Neuronal stem cell (in vitro differentiated cells): ENCODE measurements around the gene PRR23E.

Source experiments
- DNase-seq: peaks from one replicate; pipeline ENCODE4 v3.0.0-alpha.2; 2013; ENCODE audit warnings: low spot score
- H2AFZ ChIP-seq: one replicate; pipeline ENCODE4 v1.6.1; 2013; ENCODE audit warnings: mild to moderate bottlenecking, low read length, inconsistent platforms
- H2AK5ac ChIP-seq: 2 replicates; pipeline ENCODE4 v1.6.1; 2013; ENCODE audit warnings: low read depth, mild to moderate bottlenecking, inconsistent platforms, low read length, moderate library complexity, mixed read lengths
- H2BK120ac ChIP-seq: 2 replicates; pipeline ENCODE4 v1.6.1; 2013; ENCODE audit warnings: low read depth, mild to moderate bottlenecking, inconsistent platforms, low read length, moderate library complexity, mixed read lengths
- H2BK12ac ChIP-seq: one replicate; pipeline ENCODE4 v1.6.1; 2013; ENCODE audit warnings: low read length, inconsistent platforms
- H2BK15ac ChIP-seq: 2 replicates; pipeline ENCODE4 v1.6.1; 2013; ENCODE audit warnings: mild to moderate bottlenecking, low read length, inconsistent platforms, mixed read lengths
- H2BK5ac ChIP-seq: one replicate; pipeline ENCODE4 v1.6.1; 2013; ENCODE audit warnings: inconsistent platforms, mild to moderate bottlenecking, low read length, moderate library complexity
- H3K14ac ChIP-seq: one replicate; pipeline ENCODE4 v1.6.1; 2013; ENCODE audit warnings: low read length, inconsistent platforms
- H3K18ac ChIP-seq: 2 replicates; pipeline ENCODE4 v1.6.1; 2013; ENCODE audit warnings: low read length, inconsistent platforms
- H3K23ac ChIP-seq: 2 replicates; pipeline ENCODE4 v1.6.1; 2013; ENCODE audit warnings: low read depth, mild to moderate bottlenecking, mixed read lengths, low read length, inconsistent platforms; ENCODE audit not compliant: poor library complexity
- H3K27ac ChIP-seq: replicated peaks from 3 replicates; pipeline ENCODE4 v1.5.1; 2013; ENCODE audit warnings: low read length, inconsistent platforms
- H3K27me3 ChIP-seq, 3 experiments: 2 replicates each; pipeline ENCODE4 v1.6.1; 2013; ENCODE audit warnings: low read length in 3 of 3, mild to moderate bottlenecking in 2 of 3, inconsistent platforms in 1 of 3, low read depth in 1 of 3, mixed read lengths in 1 of 3, moderate library complexity in 1 of 3; ENCODE audit not compliant: control insufficient read depth in 3 of 3, insufficient read depth in 3 of 3
- H3K36me3 ChIP-seq, 2 donors: replicated peaks in 1 of 2; 2 replicates each; pipeline ENCODE4 v1.6.1; 2013; ENCODE audit warnings: low read length in 2 of 2; ENCODE audit not compliant: control insufficient read depth in 2 of 2, insufficient read depth in 2 of 2
- H3K4ac ChIP-seq: 2 replicates; pipeline ENCODE4 v1.6.1; 2013; ENCODE audit warnings: inconsistent platforms, mild to moderate bottlenecking, low read length, moderate library complexity
- H3K4me1 ChIP-seq, 2 donors: 1 replicate in 1 of 2; 2 replicates in 1 of 2; pipeline ENCODE4 v1.6.1; 2013; ENCODE audit warnings: low read length in 2 of 2, low read depth in 1 of 2; ENCODE audit not compliant: control insufficient read depth in 2 of 2, insufficient read depth in 1 of 2
- H3K4me2 ChIP-seq: one replicate; pipeline ENCODE4 v1.6.1; 2013; ENCODE audit warnings: mild to moderate bottlenecking, low read length, inconsistent platforms; ENCODE audit not compliant: insufficient read depth, poor library complexity, severe bottlenecking
- H3K4me3 ChIP-seq, 2 donors: 2 replicates each; pipeline ENCODE4 v1.5.1; 2013; ENCODE audit warnings: low read length in 2 of 2, mild to moderate bottlenecking in 2 of 2, inconsistent platforms in 1 of 2, moderate library complexity in 1 of 2
- H3K79me1 ChIP-seq: one replicate; pipeline ENCODE4 v1.6.1; 2013; ENCODE audit warnings: low read depth, mild to moderate bottlenecking, inconsistent platforms, low read length, moderate library complexity
- H3K9ac ChIP-seq: one replicate; pipeline ENCODE4 v1.6.1; 2013; ENCODE audit warnings: mild to moderate bottlenecking, low read depth, low read length, inconsistent platforms; ENCODE audit not compliant: poor library complexity
- H3K9me3 ChIP-seq, 2 donors: replicated peaks in 1 of 2; 2 replicates each; pipeline versions ENCODE3 to v1.6.1; 2013; ENCODE audit warnings: low read length in 2 of 2, mild to moderate bottlenecking in 2 of 2, inconsistent platforms in 1 of 2, low read depth in 1 of 2, mixed read lengths in 1 of 2, moderate library complexity in 1 of 2; ENCODE audit not compliant: control insufficient read depth in 2 of 2, insufficient read depth in 1 of 2
- H4K8ac ChIP-seq: one replicate; pipeline ENCODE4 v1.6.1; 2013; ENCODE audit warnings: low read depth, mild to moderate bottlenecking, inconsistent platforms, low read length, moderate library complexity
- H4K91ac ChIP-seq: one replicate; pipeline ENCODE4 v1.6.1; 2013; ENCODE audit warnings: low read length, low read depth, mild to moderate bottlenecking, inconsistent platforms; ENCODE audit not compliant: poor library complexity
- WGBS, 2 donors: extraction: QIAGEN DNeasy Blood & Tissue Kit; methylation state at CpG; one replicate each; pipeline ENCODE4 v1.1.7; 2013; ENCODE audit warnings: missing lambda C conversion rate in 2 of 2, mixed read lengths in 1 of 2; ENCODE audit not compliant: insufficient read length in 2 of 2, insufficient replicate concordance in 1 of 2; ENCODE audit errors: extremely low coverage in 2 of 2; 5-methylcytosine and 5-hydroxymethylcytosine counted together

The PRR23E gene

DNA sequence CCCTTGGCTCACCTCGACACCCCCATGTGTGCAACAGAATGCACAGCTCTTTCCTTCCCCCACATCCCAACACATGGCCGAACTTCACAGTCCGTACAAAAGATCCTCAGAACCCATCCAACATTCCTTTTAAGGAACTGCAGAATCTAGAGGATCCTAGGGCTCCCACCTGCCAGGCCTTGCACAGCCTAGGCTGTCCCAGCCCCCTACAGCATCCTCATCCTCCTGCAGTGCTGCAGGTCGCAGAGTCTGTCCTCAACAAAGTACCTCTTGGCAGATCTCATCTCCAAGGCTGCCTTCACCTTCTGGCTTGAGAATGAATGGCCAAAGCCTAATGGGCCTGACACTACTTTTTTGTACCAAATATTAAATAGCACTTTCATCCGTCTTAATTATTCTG is 19.8 kb downstream of the PRR23E start:
- H3K14ac ChIP-seq: no peak overlapping the region
- H2BK120ac ChIP-seq: no peak overlapping the region
- no peak overlapping the region for H3K27ac ChIP-seq
- H3K79me1 ChIP-seq: no peaks in the 10 kb centered on the region
- no peak overlapping the region for H4K91ac ChIP-seq
- H2BK12ac ChIP-seq: no peak overlapping the region
- no peak overlapping the region for H3K4me2 ChIP-seq
- H3K4me3 ChIP-seq: no peak overlapping the region
- H2AK5ac ChIP-seq: no peak overlapping the region
- no peak for DNase-seq
- no peak overlapping the region for H2BK15ac ChIP-seq
- H3K9me3 ChIP-seq: no peaks in the 10 kb centered on the region
- H4K8ac ChIP-seq: no peak overlapping the region
- WGBS, 2 donors: no CpG with 5 or more reads among the region's 5 CpGs
- H2BK5ac ChIP-seq: no peak overlapping the region
- no peak overlapping the region for H3K9ac ChIP-seq
- H3K23ac ChIP-seq: no peak overlapping the region
- peaks cover 5 to 10% of the 10 kb centered on the region in 2 donors for H3K4me1 ChIP-seq
- no peaks in the 10 kb centered on the region for H3K36me3 ChIP-seq
- H3K4ac ChIP-seq: no peak overlapping the region
- no peak overlapping the region for H2AFZ ChIP-seq
- H3K18ac ChIP-seq: no peak overlapping the region
- peaks cover 0 to 7% (median 0%) of the 10 kb centered on the region in 3 experiments for H3K27me3 ChIP-seq

DNA sequence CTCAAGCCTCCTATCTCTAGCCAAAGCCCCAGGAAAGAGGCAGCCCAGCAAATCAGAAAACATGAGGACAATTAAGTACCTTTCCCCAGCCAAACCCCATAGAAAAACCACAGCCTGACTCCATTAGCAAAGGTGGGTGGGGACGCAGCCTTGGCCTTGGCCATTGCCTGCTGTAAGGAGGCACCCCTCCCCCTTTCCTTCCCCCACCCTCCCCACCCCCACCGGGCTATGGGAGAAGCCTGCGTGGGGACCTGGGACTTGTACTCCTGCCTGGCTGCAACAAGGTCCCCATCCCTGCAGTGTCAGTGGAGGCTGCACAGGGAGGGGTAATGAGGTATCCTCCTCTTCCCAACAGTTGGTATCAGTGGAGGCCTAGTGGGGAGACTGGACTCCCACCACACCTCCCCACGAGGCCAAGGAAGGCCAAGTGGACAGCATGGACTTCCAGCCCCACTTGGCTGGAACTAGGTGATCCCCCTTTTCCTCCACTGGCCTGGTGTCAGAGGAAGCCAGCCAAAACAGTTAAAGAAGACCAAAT is 20.5 kb downstream of the PRR23E start:
- no peak overlapping the region for H3K14ac ChIP-seq
- no CpG with 5 or more reads among the region's 4 CpGs for WGBS, 2 donors
- no peak overlapping the region for H3K9ac ChIP-seq

GRCh38 chr3:127214975-127215374 is 22.0 kb downstream of the PRR23E start:
- DNase-seq: peak; percentile 15
- H2BK15ac ChIP-seq: no peak overlapping the region
- no peak overlapping the region for H3K18ac ChIP-seq
- no peaks in the 10 kb centered on the region for H3K27me3 ChIP-seq
- H3K4me3 ChIP-seq: no peak overlapping the region
- H3K9me3 ChIP-seq: no peaks in the 10 kb centered on the region
- H3K79me1 ChIP-seq: no peaks in the 10 kb centered on the region
- H3K14ac ChIP-seq: no peak overlapping the region
- H2BK12ac ChIP-seq: no peak overlapping the region
- no peak overlapping the region for H3K4me2 ChIP-seq
- no peak overlapping the region for H3K9ac ChIP-seq
- WGBS, 2 donors: no CpG with 5 or more reads among the region's 3 CpGs
- H4K91ac ChIP-seq: no peak overlapping the region
- H3K36me3 ChIP-seq: no peaks in the 10 kb centered on the region
- peaks cover 5 to 11% of the 10 kb centered on the region in 2 donors for H3K4me1 ChIP-seq
- H2BK120ac ChIP-seq: no peak overlapping the region
- H2BK5ac ChIP-seq: no peak overlapping the region
- no peak overlapping the region for H4K8ac ChIP-seq
- no peak overlapping the region for H2AFZ ChIP-seq
- H3K27ac ChIP-seq: no peak overlapping the region
- H3K4ac ChIP-seq: no peak overlapping the region
- H2AK5ac ChIP-seq: no peak overlapping the region
- H3K23ac ChIP-seq: no peak overlapping the region

More for the DNA sequence above, 20.5 kb downstream of the PRR23E start:
- Histone ChIP-seq H3K36me3 (no peaks in the 10 kb centered on the region), H3K79me1 (no peaks in the 10 kb centered on the region), H2AK5ac (no peak overlapping the region), H3K23ac (no peak overlapping the region), H2BK5ac (no peak overlapping the region), H3K4me3 (no peak overlapping the region), H3K4me2 (no peak overlapping the region), H3K9me3 (no peaks in the 10 kb centered on the region), H2BK12ac (no peak overlapping the region), H3K4ac (no peak overlapping the region), H2BK15ac (no peak overlapping the region), H4K8ac (no peak overlapping the region), H3K4me1 (peaks cover 5 to 13% of the 10 kb centered on the region in 2 donors), H3K27ac (no peak overlapping the region), H2BK120ac (no peak overlapping the region), H4K91ac (no peak overlapping the region), H2AFZ (no peak overlapping the region), H3K18ac (no peak overlapping the region), H3K27me3 (peaks cover 0 to 7% (median 0%) of the 10 kb centered on the region in 3 experiments)
- no peak for DNase-seq

- no peaks in the 10 kb centered on the region for H3K79me1 ChIP-seq
- no peak overlapping the region for H3K27ac ChIP-seq
- no peak overlapping the region for H2BK12ac ChIP-seq
- H2BK15ac ChIP-seq: no peak overlapping the region
- H3K23ac ChIP-seq: no peak overlapping the region
- H3K18ac ChIP-seq: no peak overlapping the region
- no peaks in the 10 kb centered on the region for H3K9me3 ChIP-seq
- H3K4me1 ChIP-seq: peaks cover 5 to 8% of the 10 kb centered on the region in 2 donors
- no peak overlapping the region for H3K4ac ChIP-seq
- H3K36me3 ChIP-seq: no peaks in the 10 kb centered on the region
- no peak overlapping the region for H2AK5ac ChIP-seq
- H4K8ac ChIP-seq: no peak overlapping the region
- H2AFZ ChIP-seq: no peak overlapping the region
- no peak overlapping the region for H4K91ac ChIP-seq
- no peaks in the 10 kb centered on the region for H3K27me3 ChIP-seq
- no peak overlapping the region for H2BK5ac ChIP-seq
- no peak overlapping the region for H3K9ac ChIP-seq
- DNase-seq: no peak
- H3K4me3 ChIP-seq: no peak overlapping the region
- no peak overlapping the region for H2BK120ac ChIP-seq
- H3K14ac ChIP-seq: no peak overlapping the region
- no CpG with 5 or more reads among the region's 8 CpGs for WGBS, 2 donors
- no peak overlapping the region for H3K4me2 ChIP-seq
These were observed 22.9 kb downstream of the PRR23E start for GRCh38 chr3:127215714-127216414.
